Activated CD8-positive, alpha-beta T cell treated with anti-CD3 and anti-CD28 coated beads, Interleukin-2, amount 10 ng/mL, durations not matched to agents 7 days and 5 days (primary cell): ENCODE data around the gene LRRN2. TPM values are rescaled to one million over a fixed set of nuclear protein-coding genes. Genes with fewer than 3 reads are reported as not detected.
A peak's percentile ranks its signal among the peaks of the same experiment; 100 is the strongest.
"Not testable (repeated sequence)": the region's sequence is repeated elsewhere in the genome, so short reads cannot be mapped to it uniquely, and the experiment has no call there.

Experiments used
- ATAC-seq: fragments of 150-1000 bp; cut with Tn5 transposase; one replicate; pipeline ENCODE4 v1.10.0; 2021; ENCODE audit warnings: moderate library complexity
- CTCF ChIA-PET: fragments of 350-600 bp; sonication (Branson Sonifier 250); formaldehyde crosslinking; loops from one replicate; lab custom pipeline; 2021; ENCODE audit warnings: antibody characterized with exemption; lab: Charles Lee
- POLR2A ChIA-PET: fragments of 350-600 bp; sonication (Branson Sonifier 250); formaldehyde crosslinking; loops from one replicate; lab custom pipeline; 2021; ENCODE audit warnings: antibody characterized with exemption; lab: Charles Lee
- DNase-seq: peaks from one replicate; pipeline ENCODE4 v3.0.0-alpha.2; 2020
- H3K27ac Mint-ChIP-seq: one replicate; pipeline ENCODE4 v1.8.0; 2021; ENCODE audit warnings: mild to moderate bottlenecking, mixed read lengths
- H3K27me3 Mint-ChIP-seq: one replicate; pipeline ENCODE4 v1.8.0; 2021; ENCODE audit warnings: low read depth, mixed read lengths
- H3K36me3 Mint-ChIP-seq: one replicate; pipeline ENCODE4 v1.8.0; 2021; ENCODE audit warnings: low read depth, mixed read lengths
- H3K4me1 Mint-ChIP-seq: one replicate; pipeline ENCODE4 v1.8.0; 2021; ENCODE audit warnings: low read depth, mixed read lengths
- H3K4me3 Mint-ChIP-seq: one replicate; pipeline ENCODE4 v1.8.0; 2021; ENCODE audit warnings: mild to moderate bottlenecking, mixed read lengths
- H3K9me3 Mint-ChIP-seq: one replicate; pipeline ENCODE4 v1.8.0; 2022; ENCODE audit warnings: mixed read lengths; ENCODE audit not compliant: insufficient read depth
- total RNA-seq, 2 experiments: library from RNA; stranded (reverse); gene quantifications; one replicate each; pipeline ENCODE4 v1.2.3, GENCODE V29; 2021

The LRRN2 gene
- not detected for total RNA-seq

DNA sequence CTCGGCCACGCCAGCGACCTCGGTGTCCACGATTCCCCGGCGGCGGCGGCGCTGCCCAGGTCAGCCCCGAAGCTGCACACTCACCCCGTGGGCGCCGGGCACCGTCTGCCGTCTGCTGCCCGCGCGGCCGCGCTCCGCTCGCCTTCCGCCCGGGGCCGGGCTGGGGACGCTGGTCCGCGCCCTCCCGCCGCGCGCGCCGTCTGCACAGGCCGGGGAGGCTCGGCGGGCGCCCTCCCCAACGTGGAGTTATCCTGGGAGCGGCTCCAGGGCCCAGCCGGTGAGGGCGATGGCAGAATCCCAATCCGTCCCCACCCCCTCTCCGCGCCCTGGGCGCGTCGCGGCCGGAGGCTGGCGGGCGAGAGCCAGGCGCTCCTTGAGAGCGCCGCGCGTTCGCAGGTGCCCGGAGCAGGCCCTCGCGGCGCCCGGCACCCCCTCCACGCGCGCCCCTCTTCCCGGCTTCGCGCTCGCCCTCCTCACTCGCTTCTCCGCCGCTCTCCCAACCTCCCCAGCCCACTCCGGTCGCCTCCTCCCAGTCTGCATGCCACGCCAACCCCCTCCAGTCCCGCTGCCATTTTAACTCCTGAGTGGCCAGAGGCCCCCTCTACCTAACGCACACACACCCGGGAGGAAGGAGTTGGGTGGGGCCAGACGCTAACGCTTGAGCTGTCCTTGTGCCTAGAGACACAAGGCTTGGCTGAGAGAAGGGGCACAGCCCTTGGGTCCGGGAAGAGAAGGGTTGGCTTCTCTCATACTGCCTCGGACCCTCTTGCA lies at the start of gene LRRN2:
Gene LRRN2, minus strand, starts transcription at position 503 of the 771 bp plus-strand sequence. CDS start 65,746 bp downstream, outside the sequence.
- peak; percentile 63 for ATAC-seq
- CTCF ChIA-PET: interaction anchor here (2.1 kb wide), 1 partner anchor 78 kb away, joined by 6 read pairs; no protein-coding TSS in a partner anchor
- peaks cover 14% of the 10 kb centered on the region for H3K4me1 Mint-ChIP-seq
- H3K27ac Mint-ChIP-seq: no peak within 1 kb of the TSS
- no peak for DNase-seq
- H3K9me3 Mint-ChIP-seq: no peaks in the 10 kb centered on the region
- H3K27me3 Mint-ChIP-seq: peaks cover 48% of the 10 kb centered on the region
- H3K4me3 Mint-ChIP-seq: peak within 1 kb of the TSS; percentile 42
- H3K36me3 Mint-ChIP-seq: no peaks in the 10 kb centered on the region
- POLR2A ChIA-PET: no interaction called here

GRCh38 chr1:204735042-204735441 lies 49.5 kb upstream of the LRRN2 start:
- CTCF ChIA-PET: no interaction called here
- Mint-ChIP-seq H3K27ac (no peak overlapping the region), H3K4me3 (no peak overlapping the region), H3K27me3 (peaks cover 40% of the 10 kb centered on the region), H3K4me1 (no peaks in the 10 kb centered on the region), H3K36me3 (no peaks in the 10 kb centered on the region), H3K9me3 (peaks cover 8% of the 10 kb centered on the region)
- POLR2A ChIA-PET: no interaction called here
- DNase-seq (no peak), ATAC-seq (no peak)

DNA sequence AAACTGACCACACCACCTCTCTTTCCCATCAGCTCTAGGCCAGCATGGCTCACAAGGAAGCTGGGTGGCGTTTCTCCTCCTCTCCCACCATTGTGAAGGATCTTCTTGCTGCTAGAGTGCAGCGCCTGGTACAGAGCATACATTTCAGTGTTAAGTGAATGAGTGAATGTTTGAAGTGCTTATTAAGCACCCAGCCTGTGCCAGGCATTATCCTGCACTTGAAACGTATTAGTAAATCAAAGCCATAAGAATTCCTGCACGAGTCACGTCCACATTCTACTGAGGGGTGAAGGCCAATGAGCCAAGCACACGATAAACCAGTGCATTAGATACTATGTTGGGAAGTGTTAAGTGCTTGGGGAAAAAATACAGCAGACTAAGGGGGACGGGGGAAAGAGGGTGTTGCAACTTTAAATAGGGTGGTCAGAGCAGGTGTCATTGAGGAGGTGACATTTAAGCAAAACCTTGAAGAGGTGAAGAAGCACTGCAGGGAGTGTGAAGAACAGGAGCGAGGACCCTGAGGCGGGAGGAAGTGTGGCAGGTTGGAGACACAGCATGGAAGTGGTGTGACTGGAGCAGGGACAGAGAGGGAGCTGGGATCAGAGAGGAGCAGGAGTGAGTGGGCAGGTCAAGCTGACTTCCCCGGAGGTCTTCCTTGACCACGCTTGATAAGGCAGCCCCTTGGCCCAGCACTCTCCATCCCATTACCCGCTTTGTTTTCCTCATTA lies 48.5 kb upstream of the LRRN2 start:
- ChIA-PET POLR2A (no interaction called here), CTCF (interaction anchor here (1.1 kb wide), 1 partner anchor 97 kb away, joined by 3 read pairs; no protein-coding TSS in a partner anchor)
- Mint-ChIP-seq H3K27ac (no peak overlapping the region), H3K27me3 (peaks cover 38% of the 10 kb centered on the region), H3K9me3 (peaks cover 6% of the 10 kb centered on the region), H3K4me3 (no peak overlapping the region), H3K4me1 (no peaks in the 10 kb centered on the region), H3K36me3 (no peaks in the 10 kb centered on the region)
- ATAC-seq: no peak
- DNase-seq: no peak

DNA sequence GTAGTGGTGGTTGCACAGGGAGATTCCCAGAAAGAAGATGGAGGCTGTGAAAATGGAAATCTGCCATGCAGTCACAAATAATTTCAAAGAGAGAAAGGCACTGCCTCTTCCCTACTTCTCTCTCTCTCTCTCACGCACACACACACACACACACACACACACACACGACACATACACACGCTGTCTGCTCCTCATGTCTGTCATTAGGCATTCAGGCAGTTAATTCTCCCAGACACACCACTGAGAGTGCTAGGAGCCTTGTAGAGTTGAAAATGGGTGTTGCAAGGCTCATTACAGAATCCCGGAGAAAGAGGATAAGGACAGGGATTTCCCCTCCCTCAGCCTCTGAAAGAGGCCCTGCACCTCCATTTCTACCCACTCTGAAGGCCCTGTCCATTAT lies 47.8 kb upstream of the LRRN2 start:
- DNase-seq: no peak
- ChIA-PET CTCF (interaction anchor here (0.9 to 1.9 kb wide), 4 partner anchors 13 to 96 kb away, joined by 3 to 10 read pairs (median 4); no protein-coding TSS in a partner anchor), POLR2A (no interaction called here)
- ATAC-seq: no peak
- Mint-ChIP-seq H3K4me1 (no peaks in the 10 kb centered on the region), H3K4me3 (no peak overlapping the region), H3K9me3 (no peaks in the 10 kb centered on the region), H3K27me3 (peaks cover 35% of the 10 kb centered on the region), H3K27ac (no peak overlapping the region), H3K36me3 (no peaks in the 10 kb centered on the region)

GRCh38 chr1:204731985-204732575 lies 46.5 kb upstream of the LRRN2 start:
- no peaks in the 10 kb centered on the region for H3K4me1 Mint-ChIP-seq
- no peak for ATAC-seq
- no peak overlapping the region for H3K4me3 Mint-ChIP-seq
- DNase-seq: no peak
- H3K36me3 Mint-ChIP-seq: no peaks in the 10 kb centered on the region
- ChIA-PET POLR2A (no interaction called here), CTCF (interaction anchor here (0.7 to 1.9 kb wide), 6 partner anchors 15 to 209 kb away, joined by 3 to 10 read pairs (median 3); no protein-coding TSS in a partner anchor)
- H3K9me3 Mint-ChIP-seq: no peaks in the 10 kb centered on the region
- no peak overlapping the region for H3K27ac Mint-ChIP-seq
- peaks cover 27% of the 10 kb centered on the region for H3K27me3 Mint-ChIP-seq

GRCh38 chr1:204731509-204731908 lies 46.0 kb upstream of the LRRN2 start:
- H3K27me3 Mint-ChIP-seq: peaks cover 24% of the 10 kb centered on the region
- no peak for DNase-seq
- no peak overlapping the region for H3K27ac Mint-ChIP-seq
- H3K4me3 Mint-ChIP-seq: no peak overlapping the region
- CTCF ChIA-PET: interaction anchor here (0.9 to 1.9 kb wide), 4 partner anchors 15 to 210 kb away, joined by 3 to 10 read pairs (median 3); no protein-coding TSS in a partner anchor
- H3K9me3 Mint-ChIP-seq: no peaks in the 10 kb centered on the region
- H3K36me3 Mint-ChIP-seq: no peaks in the 10 kb centered on the region
- POLR2A ChIA-PET: no interaction called here
- no peaks in the 10 kb centered on the region for H3K4me1 Mint-ChIP-seq
- no peak for ATAC-seq

GRCh38 chr1:204730826-204731459 lies 45.4 kb upstream of the LRRN2 start:
- H3K27me3 Mint-ChIP-seq: peaks cover 25% of the 10 kb centered on the region
- ChIA-PET POLR2A (no interaction called here), CTCF (no interaction called here)
- no peak overlapping the region for H3K27ac Mint-ChIP-seq
- H3K4me1 Mint-ChIP-seq: no peaks in the 10 kb centered on the region
- no peak overlapping the region for H3K4me3 Mint-ChIP-seq
- H3K36me3 Mint-ChIP-seq: no peaks in the 10 kb centered on the region
- H3K9me3 Mint-ChIP-seq: no peaks in the 10 kb centered on the region
- DNase-seq (no peak), ATAC-seq (no peak)

DNA sequence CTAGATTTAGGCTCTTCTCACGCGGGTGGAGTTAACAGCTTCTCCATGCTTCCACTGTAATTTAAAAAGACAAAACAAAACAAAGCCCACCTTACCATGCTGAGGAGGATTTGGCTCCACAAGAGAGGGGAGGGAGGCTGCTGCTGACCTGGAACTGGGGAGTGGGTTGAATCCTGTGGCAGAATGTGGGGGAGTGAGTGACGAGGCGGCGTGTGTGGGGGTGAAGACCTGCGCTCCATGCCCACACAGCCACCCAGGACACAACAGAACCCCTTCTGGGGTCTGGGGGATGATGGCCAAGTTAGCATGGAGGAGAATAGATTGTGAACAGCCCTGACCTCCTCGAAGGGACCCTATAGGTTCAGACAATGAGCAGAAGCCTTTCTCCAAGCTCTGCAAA lies 44.0 kb upstream of the LRRN2 start:
- POLR2A ChIA-PET: no interaction called here
- CTCF ChIA-PET: interaction anchor here (0.9 to 1.3 kb wide), 2 partner anchors 34 to 77 kb away, joined by 3 to 4 read pairs; no protein-coding TSS in a partner anchor
- Mint-ChIP-seq H3K4me3 (no peak overlapping the region), H3K27ac (no peak overlapping the region), H3K27me3 (peaks cover 25% of the 10 kb centered on the region), H3K4me1 (no peaks in the 10 kb centered on the region), H3K36me3 (no peaks in the 10 kb centered on the region), H3K9me3 (no peaks in the 10 kb centered on the region)
- DNase-seq (no peak), ATAC-seq (no peak)

DNA sequence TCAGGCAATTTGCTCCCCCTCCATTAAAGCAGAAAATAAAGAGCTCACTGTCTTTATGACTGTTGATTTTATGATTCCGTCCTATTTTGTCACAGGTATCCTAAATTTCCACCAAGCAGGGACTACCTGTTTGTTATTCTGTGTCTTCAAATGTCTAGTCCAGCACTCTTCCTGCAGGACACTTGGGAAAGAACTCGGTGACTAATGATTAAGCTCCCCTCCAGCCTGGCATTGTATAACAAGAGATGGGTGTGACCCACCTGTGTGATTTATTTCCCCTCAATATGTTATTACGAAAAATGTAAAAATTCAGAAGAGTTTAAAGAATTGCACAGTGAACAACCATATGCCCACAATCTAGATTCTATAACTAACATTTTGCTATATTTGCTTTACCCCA lies 42.9 kb upstream of the LRRN2 start:
- ChIA-PET CTCF (no interaction called here), POLR2A (no interaction called here)
- no peaks in the 10 kb centered on the region for H3K36me3 Mint-ChIP-seq
- H3K4me1 Mint-ChIP-seq: no peaks in the 10 kb centered on the region
- no peaks in the 10 kb centered on the region for H3K9me3 Mint-ChIP-seq
- no peak overlapping the region for H3K27ac Mint-ChIP-seq
- peaks cover 20% of the 10 kb centered on the region for H3K27me3 Mint-ChIP-seq
- H3K4me3 Mint-ChIP-seq: no peak overlapping the region
- ATAC-seq (no peak), DNase-seq (no peak)

DNA sequence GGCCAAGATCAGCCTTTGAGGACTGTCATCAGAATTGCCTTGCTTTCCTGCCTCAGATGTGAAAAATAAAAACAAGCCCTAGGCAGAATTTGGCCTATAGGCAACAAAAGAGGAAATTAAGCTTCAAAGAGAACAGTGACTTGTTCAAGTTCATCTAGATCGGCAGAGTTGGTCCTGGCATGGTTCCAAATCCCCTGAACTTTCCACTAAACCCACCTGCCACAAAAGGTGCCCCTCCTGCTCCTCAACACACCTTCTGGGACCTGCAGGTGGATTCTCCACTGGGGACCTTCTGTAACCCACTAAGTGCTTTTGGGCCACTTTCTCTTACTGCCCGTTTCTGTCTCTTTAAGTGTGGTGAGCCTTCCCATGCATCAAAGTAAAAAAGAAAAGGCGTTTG lies 42.5 kb upstream of the LRRN2 start:
- Mint-ChIP-seq H3K27ac (no peak overlapping the region), H3K27me3 (peaks cover 20% of the 10 kb centered on the region), H3K36me3 (no peaks in the 10 kb centered on the region), H3K4me3 (no peak overlapping the region), H3K4me1 (no peaks in the 10 kb centered on the region), H3K9me3 (no peaks in the 10 kb centered on the region)
- CTCF ChIA-PET: no interaction called here
- POLR2A ChIA-PET: no interaction called here
- DNase-seq (no peak), ATAC-seq (no peak)

- H3K27me3 Mint-ChIP-seq: peaks cover 18% of the 10 kb centered on the region
- H3K9me3 Mint-ChIP-seq, H3K4me3 Mint-ChIP-seq, DNase-seq, H3K27ac Mint-ChIP-seq, CTCF ChIA-PET, H3K36me3 Mint-ChIP-seq, ATAC-seq, H3K4me1 Mint-ChIP-seq, POLR2A ChIA-PET: not testable (repeated sequence)
These were observed 41.9 kb upstream of the LRRN2 start for GRCh38 chr1:204727438-204727837.
